ENCODE measurements around the gene FLT4.

- TF ChIP-seq CTCF (IDR thresholded peaks at IDR 0.05), result no peak
- TF ChIP-seq POLR2A (IDR thresholded peaks at IDR 0.05), result no peak
Observed at GRCh38 chr5:180609386-180609785, 40.0 kb downstream of the FLT4 start.

All from right lobe of liver (tissue), 4 donors.